Measurements from ENCODE around the gene CEP44. TPM values are rescaled to one million over a fixed set of nuclear protein-coding genes. Genes with fewer than 3 reads are reported as not detected.
"Not testable (repeated sequence)": the region's sequence is repeated elsewhere in the genome, so short reads cannot be mapped to it uniquely, and the experiment has no call there.

CEP44 gene, protein sequence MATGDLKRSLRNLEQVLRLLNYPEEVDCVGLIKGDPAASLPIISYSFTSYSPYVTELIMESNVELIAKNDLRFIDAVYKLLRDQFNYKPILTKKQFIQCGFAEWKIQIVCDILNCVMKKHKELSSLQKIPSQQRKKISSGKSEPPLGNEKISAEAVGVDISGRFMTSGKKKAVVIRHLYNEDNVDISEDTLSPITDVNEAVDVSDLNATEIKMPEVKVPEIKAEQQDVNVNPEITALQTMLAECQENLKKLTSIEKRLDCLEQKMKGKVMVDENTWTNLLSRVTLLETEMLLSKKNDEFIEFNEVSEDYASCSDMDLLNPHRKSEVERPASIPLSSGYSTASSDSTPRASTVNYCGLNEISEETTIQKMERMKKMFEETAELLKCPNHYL
- total RNA-seq (2014; rRNA removed; shearing (Covaris generic)), result 5.9 and 14.1 TPM in 2 replicates

- in situ Hi-C loops (cut with HindIII; ENCODE audit: low sequenced_read_pairs), result no loop called here
- peak; percentile 91 for DNase-seq (ENCODE audit: low spot score)
These were observed at the start of gene CEP44, which contains the start of gene FBXO8 for GRCh38 chr4:174283507-174284471. TSS of gene CEP44 (plus strand) at chr4:174283911. CDS start at chr4:174299122, 15,211 bp downstream. TSS of gene FBXO8 (minus strand) at chr4:174283667. CDS start at chr4:174263092, 20,575 bp downstream.

DNA sequence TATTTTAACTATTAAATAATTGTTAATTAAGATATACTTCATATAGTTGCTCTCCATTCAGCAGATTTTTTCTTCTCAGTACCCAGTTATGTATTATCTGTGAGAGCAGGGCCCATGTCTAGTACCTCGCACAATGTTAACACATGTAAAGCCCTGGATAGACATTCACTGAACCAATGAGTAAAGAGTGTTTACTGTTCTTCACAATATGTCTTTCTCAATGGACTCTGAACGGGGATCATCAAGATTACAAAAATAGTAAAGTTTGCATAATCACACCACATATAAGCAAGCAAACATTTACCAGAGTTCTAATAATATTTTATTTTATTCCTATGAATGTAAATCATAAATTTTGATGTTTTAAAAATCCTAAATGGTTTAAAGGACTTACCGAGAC lies 47.4 kb upstream of the CEP44 start:
- in situ Hi-C loops (cut with HindIII; ENCODE audit: low sequenced_read_pairs), result no loop called here
- no peak for DNase-seq (ENCODE audit: low spot score)

DNA sequence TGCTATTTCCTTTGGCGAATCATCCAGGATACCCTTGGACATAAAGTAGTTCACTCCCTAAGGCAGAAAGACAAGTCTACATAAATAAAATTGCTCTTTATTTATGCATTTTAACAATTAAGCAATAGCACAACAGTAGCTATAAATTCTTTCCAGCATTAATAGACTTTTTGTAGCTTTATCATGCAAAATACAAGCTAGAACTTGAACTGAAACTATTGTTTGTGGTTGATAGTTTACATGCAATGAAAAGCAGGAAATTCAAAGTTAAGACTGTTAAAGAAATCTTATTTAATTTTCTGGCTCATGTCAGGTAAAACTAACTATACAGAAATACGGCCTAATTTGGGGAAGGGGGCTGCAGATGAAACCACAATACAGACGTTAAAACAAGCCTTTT lies 42.5 kb upstream of the CEP44 start:
- no peak for DNase-seq (ENCODE audit: low spot score)
- in situ Hi-C loops (cut with HindIII; ENCODE audit: low sequenced_read_pairs), result no loop called here

DNA sequence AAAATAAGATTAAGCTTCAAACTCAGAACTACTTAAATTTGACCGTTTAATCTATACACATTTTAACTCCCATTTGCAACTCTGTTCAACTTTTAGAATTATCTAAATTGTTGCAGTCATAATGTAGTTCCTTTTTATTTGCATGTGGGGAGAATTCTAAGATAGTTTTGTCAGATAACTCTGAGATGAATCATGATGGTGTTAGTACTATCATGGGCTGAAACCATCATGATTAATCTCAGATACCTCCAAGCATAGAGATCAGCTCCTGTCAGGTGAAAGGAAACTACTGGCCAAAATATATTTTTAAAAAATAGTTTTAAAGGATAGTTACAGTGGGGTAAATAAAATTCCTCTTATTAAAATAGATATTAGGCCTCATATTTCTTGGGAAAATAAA lies 39.3 kb upstream of the CEP44 start:
- in situ Hi-C loops (cut with HindIII; ENCODE audit: low sequenced_read_pairs), result no loop called here
- DNase-seq (ENCODE audit: low spot score), result no peak

GRCh38 chr4:174245714-174246113 lies 38.0 kb upstream of the CEP44 start:
- in situ Hi-C loops (cut with HindIII; ENCODE audit: low sequenced_read_pairs), result no loop called here
- no peak for DNase-seq (ENCODE audit: low spot score)

- DNase-seq (ENCODE audit: low spot score), result no peak
- in situ Hi-C loops (cut with HindIII; ENCODE audit: low sequenced_read_pairs), result no loop called here
These were observed 35.3 kb upstream of the CEP44 start for GRCh38 chr4:174248407-174248806.

DNA sequence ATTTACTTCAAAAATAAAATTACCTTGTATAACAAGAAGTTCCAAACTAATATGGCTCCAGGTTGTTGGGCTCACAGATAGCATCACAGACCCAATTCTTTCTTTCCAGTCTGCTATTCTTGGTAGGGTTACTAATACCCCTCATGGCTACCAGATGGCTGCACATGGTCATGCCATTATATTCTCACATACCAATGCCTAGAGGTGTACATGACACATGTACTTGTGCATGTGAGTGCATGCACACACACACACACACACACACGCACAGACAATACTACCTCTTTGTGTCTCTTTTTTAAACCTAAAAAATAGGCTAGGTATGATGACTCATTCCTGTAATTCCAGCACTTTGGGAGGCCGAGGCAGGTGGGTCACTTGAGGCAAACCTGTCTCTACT lies 31.3 kb upstream of the CEP44 start:
- in situ Hi-C loops (cut with HindIII; ENCODE audit: low sequenced_read_pairs), result no loop called here
- DNase-seq (ENCODE audit: low spot score), result no peak

DNA sequence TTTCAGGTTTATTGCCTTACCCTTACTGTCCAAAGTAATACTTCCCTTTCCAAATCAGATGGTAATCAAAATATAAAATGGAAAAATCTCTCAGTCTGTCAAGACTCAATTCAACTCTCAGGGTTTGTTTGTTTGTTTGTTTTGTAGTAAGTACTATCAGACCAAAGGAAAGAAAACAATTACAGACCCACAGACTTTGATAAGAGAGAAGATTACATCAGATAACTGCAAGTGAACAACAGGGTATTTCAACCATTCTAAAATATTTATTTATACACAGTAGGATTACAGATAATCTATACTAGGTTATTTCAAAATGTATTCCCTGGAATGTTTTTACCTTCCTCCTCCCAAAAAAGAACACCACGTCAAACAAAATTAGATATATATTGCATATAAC lies 29.1 kb upstream of the CEP44 start:
- DNase-seq (ENCODE audit: low spot score), result no peak

DNA sequence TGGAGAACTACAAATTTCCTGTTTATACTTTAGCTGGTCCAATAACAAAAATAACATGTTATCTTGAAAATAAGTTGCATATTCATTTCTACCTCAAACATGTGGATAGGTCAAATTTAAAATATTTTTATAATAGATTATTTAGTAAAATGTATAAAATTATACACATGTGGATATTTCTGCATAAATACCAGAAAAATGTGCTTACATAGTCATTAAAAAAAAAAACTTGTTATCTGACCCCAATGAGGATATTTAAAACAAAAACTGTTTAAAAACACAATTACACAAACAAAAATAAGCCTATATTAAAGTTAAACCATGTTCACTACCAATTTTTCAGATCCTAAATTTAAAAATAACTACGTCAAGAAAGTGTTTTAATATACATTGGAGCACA lies 28.3 kb upstream of the CEP44 start:
- in situ Hi-C loops (cut with HindIII; ENCODE audit: low sequenced_read_pairs), result no loop called here
- no peak for DNase-seq (ENCODE audit: low spot score)

More for the DNA sequence above, 29.1 kb upstream of the CEP44 start:
- in situ Hi-C loops (cut with HindIII; ENCODE audit: low sequenced_read_pairs), result no loop called here

GRCh38 chr4:174255786-174256185 lies 27.9 kb upstream of the CEP44 start:
- in situ Hi-C loops (cut with HindIII; ENCODE audit: low sequenced_read_pairs), result no loop called here
- no peak for DNase-seq (ENCODE audit: low spot score)

DNA sequence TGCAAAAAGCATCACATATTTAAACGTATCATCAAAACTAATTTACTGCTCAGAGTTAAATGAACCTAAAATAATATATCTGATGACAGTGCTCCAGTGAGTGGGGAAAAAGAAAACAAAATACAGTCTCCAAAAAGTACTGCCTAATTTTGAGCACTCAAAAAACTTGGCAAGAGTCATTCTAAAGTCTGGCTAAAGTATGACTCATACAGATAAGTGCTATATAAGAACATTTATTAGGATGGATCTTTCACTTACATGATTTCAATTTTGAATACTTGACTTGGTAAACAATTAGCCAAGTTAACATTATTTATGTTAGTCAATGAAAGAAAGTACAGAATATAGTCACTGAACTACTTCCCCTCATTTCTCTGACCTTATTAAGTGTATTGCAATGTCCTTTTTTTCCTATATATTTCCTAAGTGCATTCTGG lies 27.4 kb upstream of the CEP44 start:
- DNase-seq (ENCODE audit: low spot score), result no peak
- in situ Hi-C loops (cut with HindIII; ENCODE audit: low sequenced_read_pairs), result no loop called here

GRCh38 chr4:174259580-174259979 lies 24.1 kb upstream of the CEP44 start:
- DNase-seq (ENCODE audit: low spot score), result no peak
- in situ Hi-C loops (cut with HindIII; ENCODE audit: low sequenced_read_pairs), result no loop called here

- no peak for DNase-seq (ENCODE audit: low spot score)
- in situ Hi-C loops (cut with HindIII; ENCODE audit: low sequenced_read_pairs), result no loop called here
These were observed 23.6 kb upstream of the CEP44 start for GRCh38 chr4:174260099-174260498.

DNA sequence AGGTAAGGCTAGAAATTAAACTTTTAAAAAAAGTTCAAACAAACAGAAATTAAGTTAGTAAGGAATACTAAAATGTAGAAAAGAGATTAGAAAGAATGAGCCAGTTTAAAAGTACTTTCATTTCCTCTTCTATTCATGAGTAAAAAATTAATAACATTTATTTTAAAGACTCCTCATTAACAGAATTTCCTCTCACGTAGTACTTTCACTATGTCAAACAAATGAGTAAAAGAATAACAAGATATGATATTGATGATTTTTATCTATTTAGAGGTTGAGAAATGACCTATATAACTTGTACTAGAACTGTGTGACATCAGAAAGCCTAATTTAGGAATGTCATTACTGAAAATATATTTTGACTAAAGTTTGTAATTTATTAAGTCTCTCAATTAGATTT lies 22.3 kb upstream of the CEP44 start:
- DNase-seq (ENCODE audit: low spot score); in situ Hi-C loops (cut with HindIII; ENCODE audit: low sequenced_read_pairs): not testable (repeated sequence)

- DNase-seq (ENCODE audit: low spot score), result no peak
- in situ Hi-C loops (cut with HindIII; ENCODE audit: low sequenced_read_pairs), result no loop called here
These were observed 20.9 kb upstream of the CEP44 start for GRCh38 chr4:174262624-174263444.

DNA sequence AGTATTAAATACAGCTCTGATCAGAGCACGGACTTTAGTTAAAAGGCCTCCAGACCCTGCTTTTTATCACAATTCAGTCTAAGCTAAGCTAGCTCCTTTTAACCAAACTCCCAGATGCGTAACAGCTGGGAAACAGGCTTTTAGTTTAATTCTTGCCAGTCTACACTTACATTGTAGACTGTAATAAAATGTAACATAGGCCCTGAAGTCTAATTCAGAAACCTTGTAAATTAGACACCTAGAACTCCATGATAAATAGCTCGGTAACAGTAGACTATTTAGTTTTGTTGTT lies 20.3 kb upstream of the CEP44 start:
- in situ Hi-C loops (cut with HindIII; ENCODE audit: low sequenced_read_pairs), result no loop called here
- DNase-seq (ENCODE audit: low spot score), result no peak

GRCh38 chr4:174265916-174266315 lies 17.8 kb upstream of the CEP44 start:
- in situ Hi-C loops (cut with HindIII; ENCODE audit: low sequenced_read_pairs), result no loop called here
- peak; percentile 26 for DNase-seq (ENCODE audit: low spot score)

GRCh38 chr4:174266416-174266815 lies 17.3 kb upstream of the CEP44 start:
- no peak for DNase-seq (ENCODE audit: low spot score)
- in situ Hi-C loops (cut with HindIII; ENCODE audit: low sequenced_read_pairs), result no loop called here

GRCh38 chr4:174273930-174274329 lies 9.8 kb upstream of the CEP44 start:
- DNase-seq (ENCODE audit: low spot score), result no peak
- in situ Hi-C loops (cut with HindIII; ENCODE audit: low sequenced_read_pairs), result no loop called here
